Measurements from ENCODE around the gene SLC4A5. TPM values are rescaled to one million over a fixed set of nuclear protein-coding genes. Genes with fewer than 3 reads are reported as not detected.

The SLC4A5 gene
- total RNA-seq, 1 donor from 2014 or later = 4.4 TPM

- intact Hi-C loops (cut with DNase I) = loop anchor here (10.0 kb wide), 1 partner anchor 510 kb away; the partner anchor contains the start of gene STAMBP
- TF ChIP-seq POLR2AphosphoS5 (IDR thresholded peaks at IDR 0.05; ENCODE audit: insufficient read depth in 1 of 2, low read depth in 1 of 2) = no peak
- TF ChIP-seq CTCF (IDR thresholded peaks at IDR 0.05) = peak; percentile 53 to 82 (median 67)
- TF ChIP-seq POLR2A (IDR thresholded peaks at IDR 0.05) = no peak
- Histone ChIP-seq H3K4me3 (no peak overlapping the region), H3K27me3 (no peaks in the 10 kb centered on the region), H3K4me1 (no peaks in the 10 kb centered on the region), H3K36me3 (no peaks in the 10 kb centered on the region), H3K27ac (no peak overlapping the region), H3K9me3 (no peaks in the 10 kb centered on the region)
- DNase-seq (ENCODE audit: extremely low spot score in 2 of 2) = peak in 1 of 2 donors; percentile 65
Observed at GRCh38 chr2:74334931-74335333, 8.3 kb downstream of the SLC4A5 start.

GRCh38 chr2:74333896-74334586 lies 9.2 kb downstream of the SLC4A5 start:
- H3K27me3 ChIP-seq = no peaks in the 10 kb centered on the region
- intact Hi-C loops (cut with DNase I) = loop anchor here (10.0 kb wide), 1 partner anchor 509 kb away; the partner anchor contains the start of gene STAMBP
- no peak overlapping the region for H3K27ac ChIP-seq
- peak in 1 of 2 donors; percentile 37 for DNase-seq (ENCODE audit: extremely low spot score in 2 of 2)
- no peaks in the 10 kb centered on the region for H3K9me3 ChIP-seq
- no peaks in the 10 kb centered on the region for H3K36me3 ChIP-seq
- H3K4me3 ChIP-seq = no peak overlapping the region
- H3K4me1 ChIP-seq = no peaks in the 10 kb centered on the region
- TF ChIP-seq CTCF (IDR thresholded peaks at IDR 0.05) = no peak
- no peak for TF ChIP-seq POLR2A (IDR thresholded peaks at IDR 0.05)
- TF ChIP-seq POLR2AphosphoS5 (IDR thresholded peaks at IDR 0.05; ENCODE audit: insufficient read depth in 1 of 2, low read depth in 1 of 2) = no peak

- Histone ChIP-seq H3K27ac (no peak overlapping the region), H3K36me3 (no peaks in the 10 kb centered on the region), H3K27me3 (no peaks in the 10 kb centered on the region), H3K4me1 (no peaks in the 10 kb centered on the region), H3K9me3 (no peaks in the 10 kb centered on the region), H3K4me3 (no peak overlapping the region)
- no peak for DNase-seq (ENCODE audit: extremely low spot score in 2 of 2)
- intact Hi-C loops (cut with DNase I) = loop anchor here (10.0 kb wide), 1 partner anchor 508 kb away; the partner anchor contains the start of gene STAMBP
- TF ChIP-seq CTCF (IDR thresholded peaks at IDR 0.05) (no peak), POLR2AphosphoS5 (IDR thresholded peaks at IDR 0.05; ENCODE audit: insufficient read depth in 1 of 2, low read depth in 1 of 2) (no peak), POLR2A (IDR thresholded peaks at IDR 0.05) (no peak)
Observed at GRCh38 chr2:74333175-74333574, 10.0 kb downstream of the SLC4A5 start.

GRCh38 chr2:74332550-74333174 lies 10.6 kb downstream of the SLC4A5 start:
- H3K27me3 ChIP-seq = no peaks in the 10 kb centered on the region
- no peak overlapping the region for H3K4me3 ChIP-seq
- no peaks in the 10 kb centered on the region for H3K36me3 ChIP-seq
- H3K4me1 ChIP-seq = no peaks in the 10 kb centered on the region
- TF ChIP-seq POLR2AphosphoS5 (IDR thresholded peaks at IDR 0.05; ENCODE audit: insufficient read depth in 1 of 2, low read depth in 1 of 2) (no peak), POLR2A (IDR thresholded peaks at IDR 0.05) (no peak)
- H3K27ac ChIP-seq = no peak overlapping the region
- no peaks in the 10 kb centered on the region for H3K9me3 ChIP-seq
- intact Hi-C loops (cut with DNase I) = loop anchor here (10.0 kb wide), 1 partner anchor 508 kb away; the partner anchor contains the start of gene STAMBP
- no peak for DNase-seq (ENCODE audit: extremely low spot score in 2 of 2)

GRCh38 chr2:74328573-74328972 lies 14.6 kb downstream of the SLC4A5 start:
- no peaks in the 10 kb centered on the region for H3K9me3 ChIP-seq
- no peaks in the 10 kb centered on the region for H3K36me3 ChIP-seq
- intact Hi-C loops (cut with DNase I) = no loop called here
- H3K27ac ChIP-seq = no peak overlapping the region
- H3K4me3 ChIP-seq = no peak overlapping the region
- H3K4me1 ChIP-seq = no peaks in the 10 kb centered on the region
- H3K27me3 ChIP-seq = no peaks in the 10 kb centered on the region
- DNase-seq (ENCODE audit: extremely low spot score in 2 of 2) = no peak
- no peak for TF ChIP-seq POLR2AphosphoS5 (IDR thresholded peaks at IDR 0.05; ENCODE audit: insufficient read depth in 1 of 2, low read depth in 1 of 2)
- no peak for TF ChIP-seq POLR2A (IDR thresholded peaks at IDR 0.05)
- TF ChIP-seq CTCF (IDR thresholded peaks at IDR 0.05) = no peak
